Measurements from ENCODE around the gene CDH8. TPM values are rescaled to one million over a fixed set of nuclear protein-coding genes. Genes with fewer than 3 reads are reported as not detected.
A peak's percentile ranks its signal among the peaks of the same experiment; 100 is the strongest.

Gene CDH8
- total RNA-seq, 1 experiment from 2014 or later, result 11.1 TPM

- TF ChIP-seq ZNF423 (CRISPR knock-in tag; IDR thresholded peaks at IDR 0.05) (no peak), ZMAT4 (CRISPR knock-in tag; IDR thresholded peaks at IDR 0.05) (no peak), EMX1 (CRISPR knock-in tag; IDR thresholded peaks at IDR 0.05) (no peak), RELA (CRISPR knock-in tag; IDR thresholded peaks at IDR 0.05; ENCODE audit: borderline replicate concordance) (no peak), NFATC4 (CRISPR knock-in tag; IDR thresholded peaks at IDR 0.05) (no peak), ZNF263 (CRISPR knock-in tag; IDR thresholded peaks at IDR 0.05; ENCODE audit: low read depth) (no peak), NR3C1 (CRISPR knock-in tag; conservative IDR thresholded peaks at IDR 0.05; ENCODE audit: low read depth) (no peak)
Observed at GRCh38 chr16:61871837-61872777, 164.1 kb downstream of the CDH8 start (continued).

- Mint-ChIP-seq H3K27ac (0 out of 2 replicates have a peak overlapping the region, but pooled peaks have one; percentile 6), H3K9me3 (peaks cover 23% of the 10 kb centered on the region), H3K27me3 (ENCODE audit: low read depth) (no peaks in the 10 kb centered on the region), H3K4me3 (no peak overlapping the region), H3K36me3 (peaks cover 18% of the 10 kb centered on the region), H3K4me1 (peaks cover 60% of the 10 kb centered on the region)
- TF ChIP-seq GTF2I (CRISPR knock-in tag; conservative IDR thresholded peaks at IDR 0.05), result no peak
- TF ChIP-seq STAT6 (CRISPR knock-in tag; conservative IDR thresholded peaks at IDR 0.05; ENCODE audit: low read depth), result no peak
- TF ChIP-seq OVOL2 (CRISPR knock-in tag; IDR thresholded peaks at IDR 0.05; ENCODE audit: borderline replicate concordance), result no peak
- TF ChIP-seq CREB1 (CRISPR knock-in tag; IDR thresholded peaks at IDR 0.05), result no peak
- TF ChIP-seq ZNF263 (CRISPR knock-in tag; IDR thresholded peaks at IDR 0.05; ENCODE audit: low read depth), result no peak
- no peak for TF ChIP-seq ATF3 (CRISPR knock-in tag; conservative IDR thresholded peaks at IDR 0.05)
- no peak for TF ChIP-seq RORB (CRISPR knock-in tag; IDR thresholded peaks at IDR 0.05)
- no peak for TF ChIP-seq FOXJ3 (CRISPR knock-in tag; IDR thresholded peaks at IDR 0.05; ENCODE audit: borderline replicate concordance)
- TF ChIP-seq NFYB (CRISPR knock-in tag; conservative IDR thresholded peaks at IDR 0.05; ENCODE audit: low read depth), result no peak
- TF ChIP-seq PRDM15 (CRISPR knock-in tag; IDR thresholded peaks at IDR 0.05), result no peak
- TF ChIP-seq ZNF121 (CRISPR knock-in tag; IDR thresholded peaks at IDR 0.05), result no peak
- no peak for TF ChIP-seq CBFB (CRISPR knock-in tag; IDR thresholded peaks at IDR 0.05; ENCODE audit: low read depth)
- TF ChIP-seq ZMAT4 (CRISPR knock-in tag; IDR thresholded peaks at IDR 0.05), result no peak
- TF ChIP-seq TEAD1 (CRISPR knock-in tag; IDR thresholded peaks at IDR 0.05), result no peak
- ATAC-seq, result no peak
- ChIA-PET POLR2A (no interaction called here), CTCF (interaction anchor here (1.3 kb wide), 1 partner anchor 215 kb away, joined by 4 read pairs; no protein-coding TSS in a partner anchor)
- no peak for DNase-seq (ENCODE audit: low spot score)
Observed at GRCh38 chr16:61862221-61863155, 173.8 kb downstream of the CDH8 start.
